ENCODE results near the gene CTU1. TPM values are rescaled to one million over a fixed set of nuclear protein-coding genes. Genes with fewer than 3 reads are reported as not detected.
"Not testable (repeated sequence)": the region's sequence is repeated elsewhere in the genome, so short reads cannot be mapped to it uniquely, and the experiment has no call there.

CTU1 gene
- polyA plus RNA-seq, 1 donor: 4.1 TPM

DNA sequence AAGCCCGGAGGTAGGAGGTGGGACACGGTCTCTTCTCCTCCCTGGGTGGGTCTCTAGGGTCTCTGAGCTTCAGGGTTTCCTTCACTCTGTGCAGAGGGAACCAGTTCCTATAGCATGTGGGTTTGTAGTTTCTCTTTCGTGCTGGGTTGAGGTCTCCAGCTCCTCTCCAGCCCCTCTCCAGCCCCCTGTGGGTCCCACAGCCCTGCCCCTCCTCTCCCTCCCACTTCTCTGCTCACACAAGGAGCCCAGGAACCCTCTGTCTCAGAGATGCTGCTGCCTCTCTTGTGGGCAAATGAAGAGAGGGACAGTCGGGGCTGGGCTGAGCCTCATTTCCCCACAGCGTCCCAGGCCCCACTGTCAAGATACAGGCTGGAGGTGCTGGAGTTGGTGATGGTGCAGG, 35.3 kb upstream of the CTU1 start:
- H3K4me1 ChIP-seq (ENCODE audit: control insufficient read depth, insufficient read depth, low read length): no peaks in the 10 kb centered on the region
- H3K4me3 ChIP-seq (ENCODE audit: low read length): no peak overlapping the region

DNA sequence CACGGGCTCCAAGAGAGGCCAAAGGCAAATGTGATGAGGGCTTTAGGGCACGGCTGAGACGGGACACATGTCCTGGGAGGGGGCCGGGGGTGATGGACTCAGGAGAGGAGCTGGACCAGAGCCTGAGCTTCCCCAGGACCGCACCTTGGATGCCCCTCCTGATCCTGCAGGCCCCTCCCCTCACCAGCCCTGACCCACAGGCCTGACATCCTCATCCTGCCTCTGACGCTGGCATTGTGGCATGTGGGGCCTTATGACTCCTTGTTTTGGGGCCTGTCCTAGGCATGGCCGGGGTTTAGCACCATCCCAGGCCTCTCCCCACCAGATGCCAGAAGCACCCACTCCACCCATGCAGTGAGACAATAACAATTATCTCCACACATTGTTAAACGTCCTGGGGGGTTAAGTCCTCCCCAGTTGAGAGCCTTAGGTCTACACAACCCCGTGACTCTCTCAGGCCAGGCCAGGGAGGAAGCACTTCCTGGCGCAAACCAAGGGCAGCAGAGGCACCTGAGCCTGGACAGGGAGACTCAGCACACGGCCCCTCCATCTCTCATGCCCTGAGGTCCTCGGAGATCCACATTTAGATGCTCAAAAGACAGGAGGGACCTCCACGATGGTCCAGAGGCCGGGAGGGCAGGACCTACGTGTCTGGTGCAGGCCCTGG, 34.7 kb upstream of the CTU1 start:
- H3K36me3 ChIP-seq (ENCODE audit: control insufficient read depth, insufficient read depth, low read length); DNase-seq; H3K27me3 ChIP-seq (ENCODE audit: control insufficient read depth, insufficient read depth, low read length); H3K4me3 ChIP-seq (ENCODE audit: low read length); H3K4me1 ChIP-seq (ENCODE audit: control insufficient read depth, insufficient read depth, low read length); H3K27ac ChIP-seq (ENCODE audit: low read length); H3K9me3 ChIP-seq (ENCODE audit: control insufficient read depth, low read depth, low read length): not testable (repeated sequence)
- no CpG with 5 or more reads among the region's 15 CpGs for WGBS (ENCODE audit: insufficient coverage, low lambda C conversion rate)

More for the DNA sequence above, 35.3 kb upstream of the CTU1 start:
- Histone ChIP-seq H3K27ac (ENCODE audit: low read length) (no peak overlapping the region), H3K9me3 (ENCODE audit: control insufficient read depth, low read depth, low read length) (no peaks in the 10 kb centered on the region), H3K27me3 (ENCODE audit: control insufficient read depth, insufficient read depth, low read length) (peaks cover 2% of the 10 kb centered on the region), H3K36me3 (ENCODE audit: control insufficient read depth, insufficient read depth, low read length) (no peaks in the 10 kb centered on the region)
- WGBS (ENCODE audit: insufficient coverage, low lambda C conversion rate): no CpG with 5 or more reads among the region's 5 CpGs
- DNase-seq: no peak

DNA sequence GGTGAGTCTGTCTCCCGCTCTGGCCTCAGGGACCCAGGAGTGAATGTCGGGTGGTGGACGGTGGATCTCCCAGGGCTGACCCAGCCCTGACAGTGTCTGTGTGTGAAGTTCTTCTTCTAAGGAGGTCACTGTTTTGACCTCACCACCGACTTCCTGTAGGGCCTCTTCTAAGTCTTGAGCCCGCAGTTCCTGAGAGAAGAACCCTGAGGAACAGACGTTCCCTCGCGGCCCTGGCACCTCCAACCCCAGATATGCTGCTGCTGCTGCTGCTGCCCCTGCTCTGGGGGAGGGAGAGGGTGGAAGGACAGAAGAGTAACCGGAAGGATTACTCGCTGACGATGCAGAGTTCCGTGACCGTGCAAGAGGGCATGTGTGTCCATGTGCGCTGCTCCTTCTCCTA, 33.9 kb upstream of the CTU1 start, which contains the start of gene SIGLEC7:
SIGLEC7 (plus strand) TSS at position 183 of the 400 bp plus-strand sequence; CDS start at position 252, 69 bp downstream.
- no peaks in the 10 kb centered on the region for H3K36me3 ChIP-seq (ENCODE audit: control insufficient read depth, insufficient read depth, low read length)
- H3K4me1 ChIP-seq (ENCODE audit: control insufficient read depth, insufficient read depth, low read length): no peaks in the 10 kb centered on the region
- no peaks in the 10 kb centered on the region for H3K9me3 ChIP-seq (ENCODE audit: control insufficient read depth, low read depth, low read length)
- no peak within 1 kb of the TSS for H3K4me3 ChIP-seq (ENCODE audit: low read length)
- no peak for DNase-seq
- peaks cover 2% of the 10 kb centered on the region for H3K27me3 ChIP-seq (ENCODE audit: control insufficient read depth, insufficient read depth, low read length)
- 80% methylated on average over 2 of the region's 14 CpGs for WGBS (ENCODE audit: insufficient coverage, low lambda C conversion rate)
- no peak within 1 kb of the TSS for H3K27ac ChIP-seq (ENCODE audit: low read length)

DNA sequence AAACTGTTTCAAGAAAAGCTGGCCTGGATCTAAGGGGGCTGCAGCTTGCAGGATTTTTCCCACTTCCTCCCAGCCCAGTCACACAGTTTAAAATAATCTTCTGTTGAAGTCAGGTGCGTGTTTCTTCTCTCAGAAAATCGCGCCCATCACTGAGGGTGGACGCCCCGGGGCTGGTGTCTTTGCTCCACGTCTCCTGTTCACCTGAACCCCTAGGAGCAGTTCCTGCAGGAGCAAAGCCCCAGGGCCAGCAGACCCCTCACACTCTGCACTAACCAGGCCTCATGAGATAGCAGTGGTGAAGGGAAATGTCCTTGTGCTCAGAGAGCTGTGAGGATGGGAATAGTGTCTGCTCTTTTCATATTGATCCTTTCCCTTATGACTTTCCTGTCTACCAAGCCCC, 33.0 kb upstream of the CTU1 start:
- no peaks in the 10 kb centered on the region for H3K9me3 ChIP-seq (ENCODE audit: control insufficient read depth, low read depth, low read length)
- no peak overlapping the region for H3K4me3 ChIP-seq (ENCODE audit: low read length)
- DNase-seq: no peak
- H3K27me3 ChIP-seq (ENCODE audit: control insufficient read depth, insufficient read depth, low read length): peaks cover 6% of the 10 kb centered on the region
- WGBS (ENCODE audit: insufficient coverage, low lambda C conversion rate): no CpG with 5 or more reads among the region's 6 CpGs
- no peaks in the 10 kb centered on the region for H3K36me3 ChIP-seq (ENCODE audit: control insufficient read depth, insufficient read depth, low read length)
- H3K4me1 ChIP-seq (ENCODE audit: control insufficient read depth, insufficient read depth, low read length): no peaks in the 10 kb centered on the region
- H3K27ac ChIP-seq (ENCODE audit: low read length): no peak overlapping the region

DNA sequence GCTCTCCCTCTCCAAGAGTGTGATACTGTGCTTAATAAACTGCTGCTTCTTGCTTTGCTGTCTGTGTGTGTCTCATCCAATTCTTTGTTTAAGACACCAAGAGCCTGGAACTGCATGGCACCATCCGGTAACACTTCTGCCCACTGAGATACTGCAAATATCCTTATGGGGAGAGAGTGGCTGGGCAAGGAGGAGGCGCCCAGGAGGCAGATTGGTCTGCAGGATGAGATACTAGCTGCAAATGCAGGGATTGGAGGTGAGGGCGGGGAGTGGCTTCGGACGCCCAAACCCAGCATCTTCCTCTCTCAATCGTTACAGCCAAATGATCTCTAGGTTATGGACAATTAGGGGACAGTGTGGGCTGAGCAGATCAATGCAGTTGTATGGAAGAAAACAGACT, 32.2 kb upstream of the CTU1 start:
- Histone ChIP-seq H3K4me1 (ENCODE audit: control insufficient read depth, insufficient read depth, low read length) (no peaks in the 10 kb centered on the region), H3K4me3 (ENCODE audit: low read length) (no peak overlapping the region), H3K9me3 (ENCODE audit: control insufficient read depth, low read depth, low read length) (no peaks in the 10 kb centered on the region), H3K27me3 (ENCODE audit: control insufficient read depth, insufficient read depth, low read length) (peaks cover 6% of the 10 kb centered on the region), H3K27ac (ENCODE audit: low read length) (no peak overlapping the region), H3K36me3 (ENCODE audit: control insufficient read depth, insufficient read depth, low read length) (no peaks in the 10 kb centered on the region)
- no peak for DNase-seq
- no CpG with 5 or more reads among the region's 6 CpGs for WGBS (ENCODE audit: insufficient coverage, low lambda C conversion rate)

DNA sequence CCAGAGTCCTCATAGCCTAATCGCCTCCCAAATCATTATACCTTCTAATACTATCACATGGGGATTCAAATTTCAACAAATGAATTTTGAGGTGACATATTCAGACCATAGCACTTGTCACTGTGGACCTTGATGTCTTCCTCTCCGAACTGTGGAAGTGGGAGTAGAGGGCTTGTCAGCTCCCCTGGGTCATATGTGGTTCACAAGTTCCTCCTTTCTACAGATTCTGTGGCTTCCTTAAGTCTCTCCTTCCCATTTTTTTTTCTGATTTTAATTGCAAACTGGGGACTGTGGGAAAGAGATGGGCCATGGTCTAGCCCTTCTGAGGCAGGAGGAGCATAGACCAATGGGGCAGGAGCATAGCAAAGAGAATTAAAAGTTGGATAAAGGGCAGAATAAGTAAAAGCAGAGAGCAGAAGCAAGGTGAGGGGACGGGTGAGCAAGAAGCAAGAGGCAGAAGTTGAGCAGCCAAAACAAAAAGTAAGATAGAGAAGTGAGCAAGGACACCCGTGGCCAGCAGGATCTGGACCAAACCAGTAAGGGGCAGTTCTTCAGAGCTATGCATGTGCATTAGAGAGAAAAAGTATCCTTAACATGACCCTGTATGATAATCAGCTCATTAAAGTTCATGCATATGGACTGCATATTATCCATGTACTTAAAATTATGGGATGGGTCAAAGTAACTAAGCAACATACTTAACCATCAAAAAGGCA, 31.2 kb upstream of the CTU1 start:
- DNase-seq: no peak
- Histone ChIP-seq H3K27ac (ENCODE audit: low read length) (no peak overlapping the region), H3K4me3 (ENCODE audit: low read length) (no peak overlapping the region), H3K36me3 (ENCODE audit: control insufficient read depth, insufficient read depth, low read length) (no peaks in the 10 kb centered on the region), H3K4me1 (ENCODE audit: control insufficient read depth, insufficient read depth, low read length) (no peaks in the 10 kb centered on the region), H3K9me3 (ENCODE audit: control insufficient read depth, low read depth, low read length) (no peaks in the 10 kb centered on the region), H3K27me3 (ENCODE audit: control insufficient read depth, insufficient read depth, low read length) (peaks cover 6% of the 10 kb centered on the region)
- WGBS (ENCODE audit: insufficient coverage, low lambda C conversion rate): 83% methylated on average over 1 of the region's 4 CpGs

DNA sequence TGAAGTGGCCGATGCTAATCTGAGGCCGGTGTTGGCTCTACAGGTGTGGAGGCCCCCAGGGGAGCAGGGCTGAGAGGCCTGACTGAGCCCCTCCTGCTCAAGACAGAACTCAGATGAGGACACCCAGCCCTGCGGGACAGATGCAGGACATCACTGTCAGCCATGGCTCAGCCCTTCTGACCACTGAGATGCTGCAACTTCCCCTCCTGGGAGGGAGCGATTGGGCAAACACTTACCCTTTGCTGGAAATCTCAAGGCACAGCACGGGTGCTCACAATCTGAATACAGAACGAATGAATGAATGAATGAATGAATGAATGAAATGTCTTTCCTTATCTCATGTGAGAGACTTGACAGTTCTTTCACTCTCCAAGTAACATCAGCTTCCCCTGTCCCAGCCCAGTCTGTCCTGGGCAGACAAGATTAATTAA, 30.4 kb upstream of the CTU1 start:
- H3K27me3 ChIP-seq (ENCODE audit: control insufficient read depth, insufficient read depth, low read length): peaks cover 6% of the 10 kb centered on the region
- no peak for DNase-seq
- H3K27ac ChIP-seq (ENCODE audit: low read length): no peak overlapping the region
- WGBS (ENCODE audit: insufficient coverage, low lambda C conversion rate): no CpG with 5 or more reads among the region's 6 CpGs
- H3K36me3 ChIP-seq (ENCODE audit: control insufficient read depth, insufficient read depth, low read length): no peaks in the 10 kb centered on the region
- H3K4me3 ChIP-seq (ENCODE audit: low read length): no peak overlapping the region
- H3K9me3 ChIP-seq (ENCODE audit: control insufficient read depth, low read depth, low read length): no peaks in the 10 kb centered on the region
- H3K4me1 ChIP-seq (ENCODE audit: control insufficient read depth, insufficient read depth, low read length): no peaks in the 10 kb centered on the region

DNA sequence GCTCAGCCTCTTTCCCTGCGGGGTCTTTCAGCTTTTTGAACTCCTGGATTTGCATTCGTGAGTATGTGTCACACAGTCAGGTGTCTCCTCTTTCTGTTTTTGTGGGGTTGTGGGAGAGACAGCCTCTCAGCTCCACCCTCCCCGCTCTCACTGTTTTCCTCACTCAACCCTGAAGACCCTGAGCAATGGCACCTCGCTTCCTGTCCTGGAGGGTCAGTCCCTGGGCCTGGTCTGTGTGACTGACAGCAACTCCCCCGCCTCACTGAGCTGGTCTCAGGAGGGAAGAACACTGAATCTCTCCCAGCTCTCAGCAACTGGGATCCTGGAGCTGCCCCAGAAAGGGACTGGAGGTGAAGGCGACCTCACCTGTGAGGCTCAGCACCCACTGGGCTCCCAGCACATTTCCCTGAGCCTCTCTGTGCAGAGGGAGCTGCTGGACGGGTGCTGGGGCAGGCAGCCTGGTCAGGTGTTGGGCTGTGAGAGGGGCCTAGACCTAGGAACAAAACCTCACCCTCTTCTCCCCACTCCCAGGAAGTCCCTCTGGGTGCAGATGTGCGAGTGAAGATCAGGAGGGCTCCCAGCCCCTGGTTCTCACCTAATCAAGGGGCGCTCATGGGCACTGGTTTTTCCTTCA, 29.7 kb upstream of the CTU1 start:
- H3K27ac ChIP-seq (ENCODE audit: low read length): no peak overlapping the region
- WGBS (ENCODE audit: insufficient coverage, low lambda C conversion rate): no CpG with 5 or more reads among the region's 9 CpGs

DNA sequence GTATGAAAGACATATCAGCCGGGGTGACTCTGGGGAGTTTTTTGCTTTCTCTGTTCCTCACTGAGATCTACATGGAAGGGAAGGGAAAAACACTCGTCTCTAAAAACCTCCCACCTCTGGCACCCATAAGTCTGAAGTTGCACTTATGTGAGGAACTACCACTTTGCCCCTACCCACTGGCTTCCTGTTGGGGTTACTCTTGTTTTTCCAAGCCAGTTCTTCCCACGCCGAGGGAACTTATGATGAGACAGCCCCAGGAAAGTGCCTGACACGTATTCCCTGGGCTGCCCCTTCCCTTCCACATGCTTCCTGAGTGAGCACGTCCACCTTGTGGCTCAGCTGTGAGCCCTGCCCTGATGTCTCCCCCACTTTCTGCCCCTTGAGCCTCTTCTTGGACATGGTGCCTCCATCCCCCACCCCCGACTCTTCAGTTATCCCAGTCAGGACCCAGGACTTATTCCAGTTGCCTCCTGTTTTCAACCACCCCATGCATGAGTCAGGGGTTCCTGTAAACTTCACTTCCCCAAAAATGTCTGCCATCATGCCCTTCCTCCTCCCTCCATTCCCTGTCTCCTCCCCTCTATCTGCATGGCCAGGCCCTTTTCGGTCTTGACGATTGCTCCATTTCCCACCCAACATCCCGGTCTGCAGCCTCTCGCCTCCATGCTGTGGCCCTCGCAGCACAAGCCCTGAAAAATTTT, 28.8 kb upstream of the CTU1 start:
- H3K4me1 ChIP-seq (ENCODE audit: control insufficient read depth, insufficient read depth, low read length): no peaks in the 10 kb centered on the region
- DNase-seq: no peak
- H3K4me3 ChIP-seq (ENCODE audit: low read length): no peak overlapping the region
- H3K27ac ChIP-seq (ENCODE audit: low read length): no peak overlapping the region
- H3K36me3 ChIP-seq (ENCODE audit: control insufficient read depth, insufficient read depth, low read length): no peaks in the 10 kb centered on the region
- peaks cover 6% of the 10 kb centered on the region for H3K27me3 ChIP-seq (ENCODE audit: control insufficient read depth, insufficient read depth, low read length)
- no CpG with 5 or more reads among the region's 12 CpGs for WGBS (ENCODE audit: insufficient coverage, low lambda C conversion rate)
- H3K9me3 ChIP-seq (ENCODE audit: control insufficient read depth, low read depth, low read length): no peaks in the 10 kb centered on the region

More for the DNA sequence above, 29.7 kb upstream of the CTU1 start:
- Histone ChIP-seq H3K36me3 (ENCODE audit: control insufficient read depth, insufficient read depth, low read length) (no peaks in the 10 kb centered on the region), H3K4me3 (ENCODE audit: low read length) (no peak overlapping the region), H3K27me3 (ENCODE audit: control insufficient read depth, insufficient read depth, low read length) (peaks cover 6% of the 10 kb centered on the region), H3K4me1 (ENCODE audit: control insufficient read depth, insufficient read depth, low read length) (no peaks in the 10 kb centered on the region), H3K9me3 (ENCODE audit: control insufficient read depth, low read depth, low read length) (no peaks in the 10 kb centered on the region)
- DNase-seq: no peak
